A673 (cell line): ENCODE measurements around the gene GCFC2. TPM values are rescaled to one million over a fixed set of nuclear protein-coding genes. Genes with fewer than 3 reads are reported as not detected.

Experiments used
- BruUV-seq: library from RNA; stranded (reverse); fragments of 400-500 nt; replicated peaks from 2 replicates; lab custom pipeline; 2021; lab: Mats Ljungman, UMichigan
- CTCF ChIA-PET: fragments of 300-600 bp; sonication (Branson Sonifier 250); formaldehyde crosslinking; loops from one replicate; lab custom pipeline; 2022; ENCODE audit warnings: antibody characterized with exemption; lab: Charles Lee
- POLR2A ChIA-PET: fragments of 300-600 bp; sonication (Branson Sonifier 250); formaldehyde crosslinking; loops from one replicate; lab custom pipeline; 2022; ENCODE audit warnings: antibody characterized with exemption; ENCODE audit not compliant: low non-redundant PET; lab: Charles Lee
- DNase-seq: peaks from one replicate; pipeline ENCODE4 v3.0.0-alpha.2; 2015; ENCODE audit warnings: low spot score
- H3K27ac ChIP-seq: fragments of 200-600 bp; sonication (generic); 2 replicates; pipeline ENCODE4 v1.5.1; 2016; ENCODE audit warnings: mixed run types, low read depth, mild to moderate bottlenecking, mixed read lengths, antibody characterized with exemption, low read length; ENCODE audit not compliant: poor library complexity, severe bottlenecking
- H3K27me3 ChIP-seq: fragments of 200-600 bp; sonication (generic); replicated peaks from 2 replicates; pipeline ENCODE4 v1.6.1; 2017; ENCODE audit warnings: mixed run types, low read depth, mild to moderate bottlenecking, mixed read lengths, antibody characterized with exemption, low read length; ENCODE audit not compliant: insufficient read depth, poor library complexity
- H3K36me3 ChIP-seq: fragments of 200-600 bp; sonication (generic); 2 replicates; pipeline ENCODE4 v1.6.1; 2016; ENCODE audit warnings: mixed run types, mild to moderate bottlenecking, mixed read lengths, antibody characterized with exemption, low read length; ENCODE audit not compliant: insufficient read depth, poor library complexity, severe bottlenecking
- H3K4me1 ChIP-seq: fragments of 200-600 bp; sonication (generic); 2 replicates; pipeline ENCODE4 v1.6.1; 2017; ENCODE audit warnings: mixed run types, mild to moderate bottlenecking, mixed read lengths, antibody characterized with exemption, low read length; ENCODE audit not compliant: insufficient read depth, poor library complexity, severe bottlenecking
- H3K4me3 ChIP-seq: fragments of 200-600 bp; sonication (generic); 2 replicates; pipeline ENCODE4 v1.5.1; 2016; ENCODE audit warnings: low read depth, mixed run types, mild to moderate bottlenecking, mixed read lengths, low read length; ENCODE audit not compliant: poor library complexity, severe bottlenecking
- H3K9me3 ChIP-seq: fragments of 200-600 bp; sonication (generic); 2 replicates; pipeline ENCODE4 v1.6.1; 2016; ENCODE audit warnings: mixed run types, low read depth, mild to moderate bottlenecking, mixed read lengths, antibody characterized with exemption, low read length; ENCODE audit not compliant: poor library complexity, severe bottlenecking
- CTCF ChIP-seq: fragments of 300-800, 200-600 bp; sonication (generic); conservative IDR thresholded peaks from 2 replicates; pipeline ENCODE4 v1.5.1; 2017; ENCODE audit warnings: low read depth, mild to moderate bottlenecking, antibody characterized with exemption, low read length, moderate library complexity, mixed read lengths
- EZH2 ChIP-seq: fragments of 200-600 bp; sonication (generic); IDR thresholded peaks from 2 replicates; pipeline ENCODE4 v1.6.1; 2017; ENCODE audit warnings: borderline replicate concordance, low read depth, mild to moderate bottlenecking, mixed read lengths, antibody characterized with exemption, low read length; ENCODE audit not compliant: poor library complexity, severe bottlenecking
- intact Hi-C: fragments of 100-400 bp; cut with micrococcal nuclease; formaldehyde crosslinking; loops from one replicate; pipeline ENCODE4 v1.10.0; 2022; ENCODE audit not compliant: unreplicated experiment
- total RNA-seq: library from RNA; stranded (reverse); gene quantifications from 2 replicates; pipeline ENCODE4 v1.2.3, GENCODE V29; 2021

Gene GCFC2
- total RNA-seq, 1 experiment from 2014 or later = 42.2 TPM

- Histone ChIP-seq H3K27ac (no peak overlapping the region), H3K36me3 (peaks cover 88% of the 10 kb centered on the region), H3K9me3 (peaks cover 4% of the 10 kb centered on the region), H3K4me1 (no peaks in the 10 kb centered on the region), H3K4me3 (no peak overlapping the region), H3K27me3 (no peaks in the 10 kb centered on the region)
- no peak for TF ChIP-seq CTCF
- no peak for TF ChIP-seq EZH2
- CTCF ChIA-PET = no interaction called here
- BruUV-seq = no TSS peak
- intact Hi-C loops = no loop called here
- POLR2A ChIA-PET = no interaction called here
- DNase-seq = no peak
These were observed 54.9 kb downstream of the GCFC2 start for GRCh38 chr2:75655861-75656260.

- Histone ChIP-seq H3K9me3 (peaks cover 4% of the 10 kb centered on the region), H3K4me3 (no peak overlapping the region), H3K27me3 (no peaks in the 10 kb centered on the region), H3K4me1 (no peaks in the 10 kb centered on the region), H3K36me3 (peaks cover 92% of the 10 kb centered on the region), H3K27ac (no peak overlapping the region)
- POLR2A ChIA-PET = no interaction called here
- no peak for DNase-seq
- TF ChIP-seq EZH2 (no peak), CTCF (no peak)
- intact Hi-C loops = no loop called here
- no TSS peak for BruUV-seq
- CTCF ChIA-PET = no interaction called here
These were observed 56.7 kb downstream of the GCFC2 start for GRCh38 chr2:75654012-75654411.

GRCh38 chr2:75647771-75648170 is 62.9 kb downstream of the GCFC2 start:
- ChIA-PET CTCF (interaction anchor here (0.8 kb wide), 1 partner anchor 20 kb away, joined by 4 read pairs; no protein-coding TSS in a partner anchor), POLR2A (no interaction called here)
- Histone ChIP-seq H3K9me3 (no peaks in the 10 kb centered on the region), H3K27me3 (no peaks in the 10 kb centered on the region), H3K4me3 (peak overlapping the region; percentile 65), H3K27ac (peak overlapping the region; percentile 84), H3K36me3 (peaks cover 40% of the 10 kb centered on the region), H3K4me1 (peaks cover 8% of the 10 kb centered on the region)
- no peak for TF ChIP-seq EZH2
- no peak for TF ChIP-seq CTCF
- intact Hi-C loops = no loop called here
- TSS peak; percentile 59 for BruUV-seq
- DNase-seq = no peak
